HG03175 (cell line): ENCODE measurements around the gene INPP5D.

Experiments
- ATAC-seq: cut with Tn5 transposase; IDR thresholded peaks from one replicate; pipeline ENCODE4 v1.9.1; 2021; ENCODE audit warnings: mild to moderate bottlenecking, moderate library complexity; ENCODE audit not compliant: unreplicated experiment

Gene INPP5D

GRCh38 chr2:233225230-233226068 is 165.3 kb downstream of the INPP5D start:
- ATAC-seq: no peak

GRCh38 chr2:233226511-233227031 is 166.4 kb downstream of the INPP5D start:
- no peak for ATAC-seq

GRCh38 chr2:233227346-233227978 is 167.3 kb downstream of the INPP5D start:
- ATAC-seq: no peak

- no peak for ATAC-seq
These were observed 168.2 kb downstream of the INPP5D start for GRCh38 chr2:233228376-233228775.

- ATAC-seq: no peak
These were observed 173.6 kb downstream of the INPP5D start for GRCh38 chr2:233233618-233234230.

- ATAC-seq: no peak
These were observed 174.1 kb downstream of the INPP5D start for GRCh38 chr2:233234264-233234663.

- no peak for ATAC-seq
These were observed 174.9 kb downstream of the INPP5D start for GRCh38 chr2:233234996-233235395.

- no peak for ATAC-seq
These were observed 175.8 kb downstream of the INPP5D start for GRCh38 chr2:233235977-233236376.

- no peak for ATAC-seq
These were observed 176.9 kb downstream of the INPP5D start for GRCh38 chr2:233236820-233237589.

- peak; percentile 68 for ATAC-seq
These were observed 180.8 kb downstream of the INPP5D start for GRCh38 chr2:233240897-233241296.

- ATAC-seq: no peak
These were observed 181.7 kb downstream of the INPP5D start for GRCh38 chr2:233241803-233242202.

- no peak for ATAC-seq
These were observed 182.2 kb downstream of the INPP5D start for GRCh38 chr2:233242231-233242927.

GRCh38 chr2:233243348-233243747 is 183.2 kb downstream of the INPP5D start:
- ATAC-seq: no peak

GRCh38 chr2:233244818-233245217 is 184.7 kb downstream of the INPP5D start:
- ATAC-seq: no peak

- no peak for ATAC-seq
These were observed 185.3 kb downstream of the INPP5D start for GRCh38 chr2:233245406-233245805.

GRCh38 chr2:233247116-233247515 is 187.0 kb downstream of the INPP5D start:
- no peak for ATAC-seq

- ATAC-seq: no peak
These were observed 187.6 kb downstream of the INPP5D start for GRCh38 chr2:233247744-233248143.

GRCh38 chr2:233248999-233249398 is 188.9 kb downstream of the INPP5D start:
- no peak for ATAC-seq

GRCh38 chr2:233250568-233250967 is 190.4 kb downstream of the INPP5D start:
- ATAC-seq: no peak

GRCh38 chr2:233250985-233251305 is 190.8 kb downstream of the INPP5D start:
- no peak for ATAC-seq
